GM10248 (cell line): ENCODE data around the gene BSN.

Source experiments
- CTCF ChIA-PET: fragments of 300-600 bp; sonication (Branson Sonifier 250); formaldehyde crosslinking; extraction: SDS; loops from one replicate; lab custom pipeline; 2021; ENCODE audit warnings: antibody characterized with exemption; lab: Yijun Ruan, JAX
- POLR2A ChIA-PET: fragments of 350-650 bp; sonication (Branson Sonifier 250); formaldehyde crosslinking; extraction: SDS; loops from one replicate; lab custom pipeline; 2020; ENCODE audit warnings: antibody characterized with exemption; lab: Yijun Ruan, JAX
- DNase-seq: peaks from one replicate; pipeline ENCODE4 v3.0.0; 2012; ENCODE audit errors: extremely low spot score
- TF ChIP-seq, protein P1 (sequence below): IDR thresholded peaks from 2 replicates; pipeline ENCODE4 v1.5.1; 2012; ENCODE audit warnings: mild to moderate bottlenecking, low read depth; ENCODE audit errors: extremely low read depth, missing control alignments, control extremely low read depth

Gene BSN

DNA sequence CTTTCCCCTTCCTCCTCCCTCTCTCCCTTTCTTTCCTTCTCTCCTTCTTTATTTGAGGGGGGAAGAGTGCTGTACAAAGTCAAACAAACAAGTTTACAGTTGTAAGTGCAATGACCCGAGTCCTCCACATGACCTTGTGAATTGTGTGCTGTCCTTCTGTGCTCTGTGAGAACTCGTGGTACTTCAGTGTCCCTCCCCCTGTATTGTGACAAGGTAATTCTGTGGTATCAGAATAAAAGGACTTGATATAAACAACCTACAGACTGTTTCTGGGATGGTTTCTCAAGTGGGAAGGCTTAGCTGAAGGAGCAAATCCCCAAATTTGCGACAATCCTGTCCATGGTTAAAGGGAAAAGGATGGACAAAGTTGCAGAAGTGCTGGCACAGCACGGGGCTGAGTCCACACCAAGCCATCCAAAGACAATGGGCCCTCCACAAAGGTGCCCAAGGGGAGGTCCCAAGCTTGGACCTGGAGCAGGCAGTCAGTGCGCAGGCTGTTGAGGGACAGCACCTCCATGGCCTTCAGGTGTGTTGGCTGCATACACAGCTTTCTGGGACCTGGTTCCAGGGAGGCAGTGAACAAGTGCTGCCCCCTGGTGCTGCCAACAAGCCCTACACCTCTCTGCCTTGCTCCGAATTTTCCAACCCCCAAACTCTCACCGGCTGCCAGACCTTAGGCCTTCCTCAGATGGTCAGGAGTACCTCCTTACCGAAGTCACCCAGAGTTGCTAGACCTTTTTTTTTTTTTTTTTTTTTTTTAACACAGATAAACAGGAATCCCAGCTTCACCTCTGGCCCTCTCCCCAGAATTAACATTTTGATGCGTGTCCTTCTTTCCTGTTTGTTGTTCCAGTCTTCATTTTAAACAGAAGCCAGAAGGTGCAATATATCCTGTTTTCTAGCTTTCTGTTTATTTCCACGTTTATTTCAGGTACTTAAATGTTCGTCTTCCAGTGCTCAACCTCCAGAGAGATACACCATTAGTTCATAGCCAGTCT lies 117.3 kb downstream of the BSN start:
- CTCF ChIA-PET, result interaction anchor here (0.6 to 5.4 kb wide), 34 partner anchors 8 to 253 kb away, joined by 3 to 198 read pairs (median 4); partner anchors contain the start of gene BSN
- TF ChIP-seq, protein P1, sequence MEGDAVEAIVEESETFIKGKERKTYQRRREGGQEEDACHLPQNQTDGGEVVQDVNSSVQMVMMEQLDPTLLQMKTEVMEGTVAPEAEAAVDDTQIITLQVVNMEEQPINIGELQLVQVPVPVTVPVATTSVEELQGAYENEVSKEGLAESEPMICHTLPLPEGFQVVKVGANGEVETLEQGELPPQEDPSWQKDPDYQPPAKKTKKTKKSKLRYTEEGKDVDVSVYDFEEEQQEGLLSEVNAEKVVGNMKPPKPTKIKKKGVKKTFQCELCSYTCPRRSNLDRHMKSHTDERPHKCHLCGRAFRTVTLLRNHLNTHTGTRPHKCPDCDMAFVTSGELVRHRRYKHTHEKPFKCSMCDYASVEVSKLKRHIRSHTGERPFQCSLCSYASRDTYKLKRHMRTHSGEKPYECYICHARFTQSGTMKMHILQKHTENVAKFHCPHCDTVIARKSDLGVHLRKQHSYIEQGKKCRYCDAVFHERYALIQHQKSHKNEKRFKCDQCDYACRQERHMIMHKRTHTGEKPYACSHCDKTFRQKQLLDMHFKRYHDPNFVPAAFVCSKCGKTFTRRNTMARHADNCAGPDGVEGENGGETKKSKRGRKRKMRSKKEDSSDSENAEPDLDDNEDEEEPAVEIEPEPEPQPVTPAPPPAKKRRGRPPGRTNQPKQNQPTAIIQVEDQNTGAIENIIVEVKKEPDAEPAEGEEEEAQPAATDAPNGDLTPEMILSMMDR, result peak; percentile 82
- peak; percentile 84 for DNase-seq
- POLR2A ChIA-PET, result interaction anchor here (0.5 to 0.9 kb wide), 2 partner anchors 132 to 191 kb away, joined by 3 to 4 read pairs; no protein-coding TSS in a partner anchor

- DNase-seq, result peak; percentile 34
- ChIA-PET CTCF (interaction anchor here (0.8 to 5.4 kb wide), 4 partner anchors 20 to 135 kb away, joined by 3 to 198 read pairs (median 6); partner anchors contain the start of genes AMIGO3 and INKA1), POLR2A (interaction anchor here (0.6 kb wide), 1 partner anchor 133 kb away, joined by 3 read pairs; no protein-coding TSS in a partner anchor)
These were observed 118.9 kb downstream of the BSN start for GRCh38 chr3:49673121-49673714.

GRCh38 chr3:49673715-49674496 lies 119.6 kb downstream of the BSN start, which contains the start of gene APEH:
APEH (plus strand) TSS chr3:49674351; CDS start chr3:49674402, 51 bp downstream.
- TF ChIP-seq, protein P1, result no peak
- CTCF ChIA-PET, result interaction anchor here (0.8 to 5.7 kb wide), 5 partner anchors 21 to 136 kb away, joined by 3 to 198 read pairs (median 9); partner anchors contain the start of genes AMIGO3 and INKA1
- peak; percentile 99 for DNase-seq
- POLR2A ChIA-PET, result interaction anchor here (0.6 kb wide), 1 partner anchor 134 kb away, joined by 3 read pairs; no protein-coding TSS in a partner anchor

More at GRCh38 chr3:49673121-49673714, 118.9 kb downstream of the BSN start:
- TF ChIP-seq, protein P1, result no peak

DNA sequence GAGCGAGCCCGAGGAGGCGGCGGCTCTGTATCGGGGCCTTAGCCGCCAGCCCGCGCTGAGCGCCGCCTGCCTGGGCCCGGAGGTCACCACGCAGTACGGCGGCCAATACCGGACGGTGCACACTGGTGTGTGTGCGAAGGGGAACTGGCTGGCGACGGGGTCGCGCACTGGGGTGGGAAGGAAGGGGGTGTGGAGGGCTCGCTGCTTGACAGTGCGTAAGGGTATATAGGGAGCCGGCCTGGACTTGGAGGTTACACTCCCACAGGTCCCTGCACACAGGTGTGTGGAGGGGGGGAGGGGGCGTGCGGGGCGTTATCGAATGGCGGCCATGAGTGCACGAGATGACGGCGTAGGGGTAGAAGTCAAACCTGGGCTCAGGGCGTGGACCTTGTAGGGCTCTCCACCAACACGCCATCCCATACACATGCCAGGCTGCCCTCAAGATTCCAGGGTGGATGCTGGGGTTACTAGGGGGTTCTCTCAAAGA lies 120.3 kb downstream of the BSN start:
- ChIA-PET POLR2A (no interaction called here), CTCF (interaction anchor here (5.7 kb wide), 1 partner anchor 135 kb away, joined by 43 read pairs; no protein-coding TSS in a partner anchor)
- DNase-seq, result no peak
- TF ChIP-seq, protein P1, result no peak

GRCh38 chr3:49675912-49676311 lies 121.6 kb downstream of the BSN start:
- DNase-seq, result no peak
- TF ChIP-seq, protein P1, result no peak
- ChIA-PET POLR2A (no interaction called here), CTCF (interaction anchor here (5.7 kb wide), 1 partner anchor 136 kb away, joined by 43 read pairs; no protein-coding TSS in a partner anchor)
